HEK293 (cell line): ENCODE results near the gene SLC5A9.

ENCODE experiments used
- CTCF ChIA-PET: fragments of 350-600 bp; formaldehyde crosslinking; extraction: SDS; loops from one replicate; lab custom pipeline; 2021; ENCODE audit warnings: antibody characterized with exemption; lab: Yijun Ruan, JAX
- POLR2A ChIA-PET: fragments of 300-600 bp; formaldehyde crosslinking; extraction: SDS; loops from one replicate; lab custom pipeline; 2020; ENCODE audit warnings: antibody characterized with exemption, inconsistent platforms; lab: Yijun Ruan, JAX
- H3K27ac ChIP-seq: fragments of 200-500 bp; sonication (Bioruptor generic); 2 replicates; pipeline ENCODE4 v1.5.1; 2014; ENCODE audit warnings: low read depth, low read length, control low read depth, inconsistent platforms; ENCODE audit errors: extremely low read depth
- H3K36me3 ChIP-seq, 2 experiments: fragments of 200-500 bp in 1 of 2; sonication (Bioruptor generic) in 1 of 2; 1 replicate in 1 of 2; 2 replicates in 1 of 2; pipeline ENCODE4 v1.5.1; 2014 to 2017; ENCODE audit warnings: inconsistent platforms in 2 of 2, low read length in 2 of 2; ENCODE audit not compliant: control insufficient read depth in 2 of 2, insufficient read depth in 1 of 2
- H3K4me1 ChIP-seq: fragments of 200-500 bp; sonication (Bioruptor generic); 2 replicates; pipeline ENCODE4 v1.5.1; 2014; ENCODE audit warnings: mild to moderate bottlenecking, low read length, inconsistent platforms; ENCODE audit not compliant: control insufficient read depth, insufficient read depth
- H3K4me3 ChIP-seq: 2 replicates; pipeline ENCODE4 v1.5.1; 2011; ENCODE audit warnings: low read depth, mild to moderate bottlenecking, control low read depth, low read length, moderate library complexity
- H3K9me3 ChIP-seq: fragments of 200-500 bp; sonication (Bioruptor generic); 2 replicates; pipeline ENCODE4 v1.5.1; 2014; ENCODE audit warnings: low read depth, low read length, inconsistent platforms; ENCODE audit not compliant: control insufficient read depth, insufficient read depth
- EGR2 ChIP-seq: fragments of 450-650 bp; formaldehyde crosslinking; IDR thresholded peaks from 2 replicates; pipeline ENCODE4 v1.5.1; 2016; ENCODE audit warnings: low read depth, missing biosample characterization, missing genetic modification characterization
- GFI1B ChIP-seq: fragments of 450-650 bp; formaldehyde crosslinking; IDR thresholded peaks from 2 replicates; pipeline ENCODE4 v1.5.1; 2016; ENCODE audit warnings: missing biosample characterization, missing genetic modification characterization
- INSM2 ChIP-seq: fragments of 450-650 bp; formaldehyde crosslinking; IDR thresholded peaks from 2 replicates; pipeline ENCODE4 v1.5.1; 2016; ENCODE audit warnings: missing biosample characterization, missing genetic modification characterization
- KLF17 ChIP-seq: fragments of 450-650 bp; formaldehyde crosslinking; IDR thresholded peaks from 2 replicates; pipeline ENCODE4 v1.5.1; 2016; ENCODE audit warnings: missing biosample characterization, missing genetic modification characterization
- PRDM4 ChIP-seq: fragments of 450-650 bp; formaldehyde crosslinking; IDR thresholded peaks from 2 replicates; pipeline ENCODE4 v1.5.1; 2017; ENCODE audit warnings: missing biosample characterization, missing genetic modification characterization
- REST ChIP-seq: fragments of 450-650 bp; formaldehyde crosslinking; IDR thresholded peaks from 2 replicates; pipeline ENCODE4 v1.5.1; 2016; ENCODE audit warnings: missing biosample characterization, missing genetic modification characterization
- SALL2 ChIP-seq: fragments of 450-650 bp; formaldehyde crosslinking; IDR thresholded peaks from 2 replicates; pipeline ENCODE4 v1.5.0; 2017; ENCODE audit warnings: missing biosample characterization, mild to moderate bottlenecking, missing genetic modification characterization, borderline replicate concordance
- SP2 ChIP-seq: fragments of 450-650 bp; formaldehyde crosslinking; IDR thresholded peaks from 2 replicates; pipeline ENCODE4 v1.5.1; 2016; ENCODE audit warnings: missing biosample characterization, missing genetic modification characterization
- ZNF114 ChIP-seq: fragments of 450-650 bp; formaldehyde crosslinking; IDR thresholded peaks from 2 replicates; pipeline ENCODE4 v1.5.0; 2017; ENCODE audit warnings: missing biosample characterization, missing genetic modification characterization
- ZNF132 ChIP-seq: fragments of 450-650 bp; formaldehyde crosslinking; IDR thresholded peaks from 2 replicates; pipeline ENCODE4 v1.5.1; 2017; ENCODE audit warnings: missing biosample characterization, missing genetic modification characterization, borderline replicate concordance
- ZNF146 ChIP-seq: fragments of 450-650 bp; formaldehyde crosslinking; IDR thresholded peaks from 2 replicates; pipeline ENCODE4 v1.5.1; 2016; ENCODE audit warnings: missing biosample characterization, missing genetic modification characterization
- ZNF169 ChIP-seq: fragments of 450-650 bp; formaldehyde crosslinking; IDR thresholded peaks from 2 replicates; pipeline ENCODE4 v1.5.1; 2016; ENCODE audit warnings: missing biosample characterization, missing genetic modification characterization
- ZNF302 ChIP-seq: fragments of 450-650 bp; formaldehyde crosslinking; IDR thresholded peaks from 2 replicates; pipeline ENCODE4 v1.5.1; 2016; ENCODE audit warnings: missing biosample characterization, missing genetic modification characterization, low read depth
- ZNF335 ChIP-seq: fragments of 450-650 bp; formaldehyde crosslinking; conservative IDR thresholded peaks from 2 replicates; pipeline ENCODE4 v1.5.1; 2016; ENCODE audit warnings: missing biosample characterization, missing genetic modification characterization
- ZNF354C ChIP-seq: fragments of 450-650 bp; formaldehyde crosslinking; IDR thresholded peaks from 2 replicates; pipeline ENCODE4 v1.5.1; 2016; ENCODE audit warnings: missing biosample characterization, missing genetic modification characterization, low read depth, borderline replicate concordance
- ZNF555 ChIP-seq: fragments of 450-650 bp; formaldehyde crosslinking; conservative IDR thresholded peaks from 2 replicates; pipeline ENCODE4 v1.5.1; 2017; ENCODE audit warnings: missing biosample characterization, mild to moderate bottlenecking, missing genetic modification characterization, inconsistent platforms
- ZNF610 ChIP-seq: fragments of 450-650 bp; formaldehyde crosslinking; IDR thresholded peaks from 2 replicates; pipeline ENCODE4 v1.5.1; 2016; ENCODE audit warnings: missing biosample characterization, missing genetic modification characterization, borderline replicate concordance
- ZNF629 ChIP-seq: fragments of 450-650 bp; formaldehyde crosslinking; IDR thresholded peaks from 2 replicates; pipeline ENCODE4 v1.5.1; 2017; ENCODE audit warnings: missing biosample characterization, missing genetic modification characterization
- ZNF692 ChIP-seq: fragments of 450-650 bp; formaldehyde crosslinking; IDR thresholded peaks from 2 replicates; pipeline ENCODE4 v1.5.1; 2016; ENCODE audit warnings: missing biosample characterization, missing genetic modification characterization
- ZNF704 ChIP-seq: fragments of 450-650 bp; formaldehyde crosslinking; IDR thresholded peaks from 2 replicates; pipeline ENCODE4 v1.5.1; 2016; ENCODE audit warnings: missing biosample characterization, missing genetic modification characterization
- ZNF707 ChIP-seq: fragments of 450-650 bp; formaldehyde crosslinking; IDR thresholded peaks from 2 replicates; pipeline ENCODE4 v1.5.1; 2016; ENCODE audit warnings: missing biosample characterization, missing genetic modification characterization
- ZNF76 ChIP-seq: fragments of 450-650 bp; formaldehyde crosslinking; IDR thresholded peaks from 2 replicates; pipeline ENCODE4; 2016; ENCODE audit warnings: low read depth, missing biosample characterization, missing genetic modification characterization, borderline replicate concordance
- ZNF776 ChIP-seq: fragments of 450-650 bp; formaldehyde crosslinking; IDR thresholded peaks from 2 replicates; pipeline ENCODE4 v1.5.0; 2017; ENCODE audit warnings: missing biosample characterization, missing genetic modification characterization, borderline replicate concordance

The SLC5A9 gene

GRCh38 chr1:48245106-48245505 is 22.6 kb downstream of the SLC5A9 start:
- H3K36me3 ChIP-seq = no peaks in the 10 kb centered on the region
- no peak for TF ChIP-seq ZNF707
- TF ChIP-seq ZNF114 (tag by site-specific recombination) = no peak
- TF ChIP-seq SALL2 = no peak
- ChIA-PET POLR2A (no interaction called here), CTCF (interaction anchor here (1.0 kb wide), 1 partner anchor 42 kb away, joined by 6 read pairs; no protein-coding TSS in a partner anchor)
- no peak overlapping the region for H3K4me3 ChIP-seq
- H3K9me3 ChIP-seq = no peaks in the 10 kb centered on the region
- no peaks in the 10 kb centered on the region for H3K4me1 ChIP-seq
- H3K27ac ChIP-seq = no peak overlapping the region

GRCh38 chr1:48246727-48247126 is 24.2 kb downstream of the SLC5A9 start:
- CTCF ChIA-PET = no interaction called here
- no peak overlapping the region for H3K27ac ChIP-seq

GRCh38 chr1:48248356-48248755 is 25.8 kb downstream of the SLC5A9 start:
- Histone ChIP-seq H3K4me3 (no peak overlapping the region), H3K9me3 (no peaks in the 10 kb centered on the region), H3K36me3 (no peaks in the 10 kb centered on the region), H3K4me1 (no peaks in the 10 kb centered on the region), H3K27ac (no peak overlapping the region)
- ChIA-PET POLR2A (no interaction called here), CTCF (interaction anchor here (1.0 to 1.4 kb wide), 2 partner anchors 12 to 250 kb away, joined by 4 read pairs; no protein-coding TSS in a partner anchor)
- TF ChIP-seq ZNF776 (no peak), ZNF555 (tag by site-specific recombination) (no peak), ZNF114 (tag by site-specific recombination) (no peak), ZNF146 (tag by site-specific recombination) (no peak), ZNF692 (tag by site-specific recombination) (no peak), ZNF629 (tag by site-specific recombination) (no peak), PRDM4 (no peak), REST (tag by site-specific recombination) (no peak), ZNF704 (tag by site-specific recombination) (no peak), ZNF354C (tag by site-specific recombination) (no peak)

More at GRCh38 chr1:48246727-48247126, 24.2 kb downstream of the SLC5A9 start:
- H3K4me1 ChIP-seq = no peaks in the 10 kb centered on the region
- no peaks in the 10 kb centered on the region for H3K36me3 ChIP-seq
- POLR2A ChIA-PET = no interaction called here
- TF ChIP-seq GFI1B (no peak), KLF17 (no peak), ZNF335 (tag by site-specific recombination) (no peak), ZNF76 (tag by site-specific recombination) (no peak), ZNF610 (tag by site-specific recombination) (no peak), SP2 (tag by site-specific recombination) (no peak), INSM2 (no peak), ZNF302 (no peak), EGR2 (tag by site-specific recombination) (no peak), ZNF132 (no peak), ZNF169 (tag by site-specific recombination) (no peak)
- no peak overlapping the region for H3K4me3 ChIP-seq
- H3K9me3 ChIP-seq = no peaks in the 10 kb centered on the region
